AG08396 (cell line): ENCODE measurements around the gene REXO5.
"Not testable (repeated sequence)": the region's sequence is repeated elsewhere in the genome, so short reads cannot be mapped to it uniquely, and the experiment has no call there.

Experiments used
- DNase-seq: peaks from one replicate; pipeline ENCODE4 v3.0.0; 2012; ENCODE audit warnings: low spot score, mixed read lengths

REXO5 gene

GRCh38 chr16:20806168-20807050 lies at the start of gene REXO5, which contains the start of gene ERI2:
REXO5 (plus strand) TSS chr16:20806527; CDS start chr16:20806954, 427 bp downstream.
ERI2 (minus strand) TSS chr16:20806472; CDS start chr16:20806430, 42 bp downstream.
- peak; percentile 95 for DNase-seq

- DNase-seq, result no peak
Measured at GRCh38 chr16:20760346-20760745, 46.0 kb upstream of the REXO5 start.

- no peak for DNase-seq
Measured at GRCh38 chr16:20761175-20761574, 45.2 kb upstream of the REXO5 start.

- DNase-seq, result no peak
Measured at GRCh38 chr16:20762404-20763123, 43.8 kb upstream of the REXO5 start.

- DNase-seq, result peak; percentile 83
Measured at GRCh38 chr16:20763461-20764232, 42.7 kb upstream of the REXO5 start, which contains the start of gene ACSM3. ACSM3 (plus strand) TSS chr16:20764014; CDS start chr16:20770035, 6,021 bp downstream.

- not testable (repeated sequence) for DNase-seq
Measured at GRCh38 chr16:20764448-20764847, 41.9 kb upstream of the REXO5 start.

- DNase-seq, result no peak
Measured at GRCh38 chr16:20765732-20766131, 40.6 kb upstream of the REXO5 start.

GRCh38 chr16:20766294-20766693 lies 40.0 kb upstream of the REXO5 start:
- no peak for DNase-seq

GRCh38 chr16:20767577-20767976 lies 38.8 kb upstream of the REXO5 start:
- DNase-seq, result no peak

GRCh38 chr16:20768121-20768520 lies 38.2 kb upstream of the REXO5 start:
- DNase-seq, result no peak

- no peak for DNase-seq
Measured at GRCh38 chr16:20768818-20769217, 37.5 kb upstream of the REXO5 start.

GRCh38 chr16:20773679-20774078 lies 32.6 kb upstream of the REXO5 start:
- no peak for DNase-seq

GRCh38 chr16:20774703-20775362 lies 31.5 kb upstream of the REXO5 start:
- DNase-seq, result peak; percentile 65

GRCh38 chr16:20781697-20782096 lies 24.6 kb upstream of the REXO5 start:
- no peak for DNase-seq

GRCh38 chr16:20782470-20782869 lies 23.9 kb upstream of the REXO5 start:
- no peak for DNase-seq

GRCh38 chr16:20784204-20784603 lies 22.1 kb upstream of the REXO5 start:
- no peak for DNase-seq

GRCh38 chr16:20789130-20789529 lies 17.2 kb upstream of the REXO5 start:
- DNase-seq, result no peak

GRCh38 chr16:20791923-20792612 lies 14.3 kb upstream of the REXO5 start:
- no peak for DNase-seq

GRCh38 chr16:20798364-20798763 lies 8.0 kb upstream of the REXO5 start:
- DNase-seq, result no peak

GRCh38 chr16:20799599-20799998 lies 6.7 kb upstream of the REXO5 start:
- peak; percentile 24 for DNase-seq

GRCh38 chr16:20801278-20801677 lies 5.0 kb upstream of the REXO5 start:
- DNase-seq, result no peak
